ENCODE measurements around the gene CCDC182.

DNA sequence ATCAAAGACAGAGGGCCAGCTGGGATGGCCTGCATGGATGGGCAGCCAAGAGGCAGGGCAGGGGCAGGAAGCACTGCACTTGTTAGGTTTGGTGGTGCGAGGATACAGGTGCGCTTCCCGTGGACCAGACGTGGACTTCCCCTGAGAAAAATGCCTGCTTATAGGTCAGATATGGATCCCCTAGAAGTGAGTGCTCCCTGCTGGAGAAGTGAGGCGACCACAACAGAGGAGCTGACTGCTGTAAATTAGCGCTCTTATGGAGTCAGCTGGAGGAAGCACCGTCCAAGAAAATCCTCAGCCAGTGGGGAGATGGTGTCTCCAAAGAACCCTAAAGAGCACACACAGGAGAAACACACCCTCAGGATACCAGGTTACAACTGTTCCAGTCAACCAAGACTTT is 27.7 kb upstream of the CCDC182 start:
- TF ChIP-seq YY1 (IDR thresholded peaks at IDR 0.05; ENCODE audit: insufficient read depth, insufficient read length) (no peak), ZNF274 (IDR thresholded peaks at IDR 0.05; ENCODE audit: low read depth, low read length) (no peak), SUZ12 (IDR thresholded peaks at IDR 0.05; ENCODE audit: extremely low read depth, insufficient read depth, insufficient read length) (no peak)

All from NT2/D1 (cell line).